Natural killer cell treated with Interleukin-12 subunit alpha and Interleukin-12 subunit beta and Interleukin-15 and Interleukin-18, amount 100 ng/mL, for 72 hours (primary cell): ENCODE results near the gene MYOM1. TPM values are rescaled to one million over a fixed set of nuclear protein-coding genes. Genes with fewer than 3 reads are reported as not detected.

Experiments
- ATAC-seq, 2 donors: fragments of 150-1000 bp; cut with Tn5 transposase in 1 of 2; sonication (Bioruptor Pico), chemical (Tn5 transposase) in 1 of 2; 2 replicates each; pipeline ENCODE4 v1.10.0; 2021
- DNase-seq: peaks from one replicate; pipeline ENCODE4 v3.0.0; 2022; ENCODE audit warnings: low spot score
- H3K27ac Mint-ChIP-seq, 2 donors: 1 replicate in 1 of 2; 2 replicates in 1 of 2; pipeline ENCODE4 v1.8.0; 2022; ENCODE audit warnings: mixed read lengths in 2 of 2, mild to moderate bottlenecking in 1 of 2, moderate library complexity in 1 of 2
- H3K27me3 Mint-ChIP-seq, 2 donors: 1 replicate in 1 of 2; 2 replicates in 1 of 2; pipeline ENCODE4 v1.8.0; 2022; ENCODE audit warnings: mixed read lengths in 2 of 2
- H3K36me3 Mint-ChIP-seq: one replicate; pipeline ENCODE4 v1.8.0; 2022; ENCODE audit warnings: mixed read lengths
- H3K4me1 Mint-ChIP-seq, 2 donors: 1 replicate in 1 of 2; 2 replicates in 1 of 2; pipeline ENCODE4 v1.8.0; 2022; ENCODE audit warnings: low read depth in 2 of 2, mixed read lengths in 2 of 2, mild to moderate bottlenecking in 1 of 2
- H3K4me3 Mint-ChIP-seq: one replicate; pipeline ENCODE4 v1.8.0; 2022; ENCODE audit warnings: mixed read lengths
- H3K9me3 Mint-ChIP-seq: 2 replicates; pipeline ENCODE4 v1.8.0; 2022; ENCODE audit warnings: mixed read lengths
- total RNA-seq, 2 donors: library from RNA; stranded (reverse); gene quantifications; one replicate each; pipeline ENCODE4 v1.2.3, GENCODE V29; 2022

Gene MYOM1
- total RNA-seq, 2 donors from 2014 or later = 0.88 to 0.98 TPM

DNA sequence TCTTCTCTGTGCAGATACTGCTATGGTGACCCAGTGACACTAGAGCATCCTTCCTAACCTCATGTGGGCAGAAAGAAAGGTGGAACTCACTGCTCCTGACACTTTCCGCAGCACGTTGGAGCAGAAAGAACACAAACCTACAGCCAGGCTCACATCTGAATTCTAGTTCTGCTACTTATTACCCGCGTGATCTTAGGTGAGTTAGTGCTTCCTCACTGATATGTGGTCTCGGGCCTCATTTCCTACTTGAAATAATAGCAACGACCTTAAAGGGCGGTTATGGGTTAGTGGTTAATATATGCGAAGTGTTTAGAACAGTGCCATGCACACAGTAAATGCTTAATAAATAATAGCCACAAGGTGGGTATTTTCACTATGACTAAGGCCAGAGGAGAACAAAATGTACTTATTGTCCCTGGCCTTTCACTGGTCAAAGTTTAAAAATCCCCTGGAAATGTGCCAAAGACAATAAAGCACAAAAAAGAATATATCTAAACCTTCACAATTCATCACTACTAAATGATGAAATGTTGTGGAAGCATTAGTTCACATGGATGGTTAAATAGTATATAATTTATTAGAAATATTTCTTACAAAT is 66.6 kb downstream of the MYOM1 start:
- peaks cover 0 to 5% of the 10 kb centered on the region in 2 donors for H3K4me1 Mint-ChIP-seq

DNA sequence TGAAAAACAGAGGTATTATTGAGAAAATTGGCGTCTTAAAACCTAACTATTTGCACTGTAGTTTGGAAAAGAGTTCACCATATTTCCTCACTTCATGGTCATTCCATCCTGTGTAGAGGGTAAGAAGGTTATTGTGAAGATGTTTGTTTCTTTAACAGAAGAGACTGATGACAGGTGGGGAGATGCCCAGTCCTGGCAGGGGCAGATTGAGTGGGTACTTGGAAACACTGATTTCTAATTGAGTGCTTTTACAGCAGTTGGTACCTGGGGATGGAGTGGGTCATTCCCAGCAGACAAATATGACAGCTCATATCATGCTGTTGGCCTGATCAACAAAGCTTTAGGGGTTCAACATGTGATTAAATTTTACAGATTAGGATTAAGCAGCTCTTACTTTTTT is 67.5 kb downstream of the MYOM1 start:
- H3K36me3 Mint-ChIP-seq = no peaks in the 10 kb centered on the region

More for the DNA sequence above, 66.6 kb downstream of the MYOM1 start:
- peak in 1 of 2 donors; percentile 24 for ATAC-seq
- no peaks in the 10 kb centered on the region for H3K9me3 Mint-ChIP-seq
- no peak for DNase-seq
- H3K27ac Mint-ChIP-seq = no peak overlapping the region
- no peak overlapping the region for H3K4me3 Mint-ChIP-seq
- H3K36me3 Mint-ChIP-seq = no peaks in the 10 kb centered on the region
- no peaks in the 10 kb centered on the region for H3K27me3 Mint-ChIP-seq

DNA sequence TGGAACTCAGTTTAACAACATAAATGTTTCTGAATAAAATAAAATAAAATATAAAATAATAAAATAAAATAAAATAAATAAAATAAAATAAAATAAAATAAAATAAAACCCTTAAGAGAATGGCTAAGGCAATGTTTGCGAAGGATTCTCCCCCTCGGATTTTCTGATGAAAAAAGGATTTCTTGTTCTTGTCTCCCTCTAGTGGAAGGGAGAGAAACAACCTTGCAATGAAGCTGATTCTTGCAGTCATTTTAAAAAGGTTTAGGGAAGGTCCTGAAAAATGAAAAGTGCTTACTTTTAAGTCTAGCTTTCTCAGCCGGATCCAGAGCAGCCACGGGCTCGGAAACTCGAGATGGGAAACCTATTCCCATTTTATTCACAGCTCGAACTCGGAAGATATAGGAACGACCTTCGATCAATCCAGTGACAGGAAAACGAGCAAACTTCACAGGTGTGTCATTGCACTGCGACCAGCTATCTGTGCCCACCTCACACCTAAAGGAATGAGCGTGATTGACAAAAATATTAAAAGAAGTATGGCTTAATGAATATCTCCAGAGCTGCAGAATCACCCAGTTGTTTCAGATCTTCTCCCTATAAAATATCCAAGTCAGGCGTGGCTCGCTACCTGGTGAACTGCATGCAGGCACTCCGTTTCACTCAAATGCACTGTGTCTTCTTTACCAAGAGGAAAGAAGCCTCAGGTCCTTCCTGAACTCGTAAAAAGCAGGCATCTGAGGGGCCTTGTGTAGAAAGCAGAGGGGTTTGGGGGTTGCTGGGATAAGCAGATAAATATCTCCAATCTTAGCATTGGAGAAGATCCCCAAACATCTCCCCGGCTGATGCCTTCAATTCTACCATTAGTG is 68.1 kb downstream of the MYOM1 start:
- DNase-seq = no peak
- Mint-ChIP-seq H3K4me3 (no peak overlapping the region), H3K9me3 (no peaks in the 10 kb centered on the region), H3K27ac (no peak overlapping the region), H3K4me1 (peaks cover 0 to 5% of the 10 kb centered on the region in 2 donors), H3K36me3 (no peaks in the 10 kb centered on the region), H3K27me3 (no peaks in the 10 kb centered on the region)
- no peak for ATAC-seq

More for the DNA sequence above, 67.5 kb downstream of the MYOM1 start:
- Mint-ChIP-seq H3K27ac (no peak overlapping the region), H3K4me3 (no peak overlapping the region), H3K27me3 (no peaks in the 10 kb centered on the region), H3K4me1 (peaks cover 0 to 5% of the 10 kb centered on the region in 2 donors), H3K9me3 (no peaks in the 10 kb centered on the region)
- DNase-seq = no peak
- no peak for ATAC-seq

DNA sequence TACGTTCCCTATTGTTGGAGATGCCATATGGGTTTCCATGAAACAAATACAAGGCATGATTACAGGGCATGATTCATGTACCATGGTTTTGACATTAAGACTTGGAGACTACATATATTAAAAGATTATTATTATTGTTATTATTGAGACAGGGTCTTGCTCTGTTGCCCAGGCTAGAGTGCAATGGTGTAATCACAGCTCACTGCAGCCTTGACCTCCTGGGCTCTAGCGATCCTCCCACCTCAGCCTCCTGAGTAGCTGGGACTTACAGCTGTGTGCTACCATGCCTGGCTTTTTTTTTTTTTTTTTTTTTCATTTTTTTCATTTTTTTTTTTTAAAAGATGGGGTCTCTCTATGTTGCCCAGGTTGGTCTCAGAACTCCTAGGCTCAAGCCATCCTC is 69.1 kb downstream of the MYOM1 start:
- H3K4me1 Mint-ChIP-seq = peaks cover 0 to 5% of the 10 kb centered on the region in 2 donors
- no peak overlapping the region for H3K27ac Mint-ChIP-seq
- no peak for DNase-seq
- H3K9me3 Mint-ChIP-seq = no peaks in the 10 kb centered on the region
- H3K4me3 Mint-ChIP-seq = no peak overlapping the region
- ATAC-seq = no peak
- H3K36me3 Mint-ChIP-seq = no peaks in the 10 kb centered on the region
- H3K27me3 Mint-ChIP-seq = no peaks in the 10 kb centered on the region

DNA sequence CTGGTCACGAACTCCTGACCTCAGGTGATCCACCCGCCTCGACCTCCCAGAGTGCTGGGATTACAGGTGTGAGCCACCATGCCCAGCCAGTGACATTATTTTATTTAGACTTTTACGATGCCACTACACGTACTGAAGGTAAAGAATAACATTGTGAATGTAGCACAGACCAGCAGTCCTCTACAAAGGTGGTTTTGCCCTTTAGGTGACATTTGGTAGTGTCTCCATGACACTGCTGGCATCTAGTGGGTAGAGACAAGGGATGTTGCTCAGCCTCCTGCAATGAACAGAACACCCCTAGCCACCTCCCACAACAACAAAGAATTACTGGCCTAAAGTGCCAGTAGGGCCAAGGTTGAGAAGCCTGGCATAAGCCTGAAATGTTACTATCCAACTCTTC is 69.5 kb downstream of the MYOM1 start:
- no peaks in the 10 kb centered on the region for H3K9me3 Mint-ChIP-seq
- no peak for ATAC-seq
- no peak overlapping the region for H3K4me3 Mint-ChIP-seq

DNA sequence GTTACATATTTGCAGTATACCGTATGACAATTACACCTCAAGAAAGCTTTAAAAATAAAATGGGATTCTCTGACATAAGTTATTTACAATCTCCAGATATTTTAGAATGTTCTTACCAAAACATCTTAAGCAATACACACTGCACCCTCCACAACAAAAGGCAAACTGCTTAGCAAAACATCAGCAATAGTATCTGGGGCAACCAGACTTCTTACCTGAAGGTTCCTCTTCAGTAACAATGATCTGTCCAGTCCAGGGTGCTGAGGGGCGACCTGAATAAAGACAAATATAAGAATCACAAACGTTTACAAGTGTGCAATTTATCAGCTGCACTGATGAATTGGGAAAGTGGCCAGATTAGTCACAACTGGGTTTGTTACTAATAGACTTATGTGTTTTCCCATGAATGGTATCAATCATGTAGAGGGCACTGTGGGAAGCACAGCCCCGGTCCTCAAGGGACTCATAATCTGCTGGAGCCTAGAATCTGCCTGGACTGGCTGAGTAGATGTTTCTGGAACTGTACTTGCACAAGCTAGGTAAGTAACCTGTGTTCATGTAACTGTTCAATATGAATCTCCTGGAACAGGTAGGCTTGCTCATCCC is 70.7 kb downstream of the MYOM1 start:
- DNase-seq (no peak), ATAC-seq (no peak)
- Mint-ChIP-seq H3K36me3 (no peaks in the 10 kb centered on the region), H3K4me1 (peaks cover 0 to 5% of the 10 kb centered on the region in 2 donors), H3K4me3 (no peak overlapping the region), H3K27me3 (no peaks in the 10 kb centered on the region), H3K9me3 (no peaks in the 10 kb centered on the region), H3K27ac (no peak overlapping the region)

More for the DNA sequence above, 69.5 kb downstream of the MYOM1 start:
- Mint-ChIP-seq H3K4me1 (peaks cover 0 to 5% of the 10 kb centered on the region in 2 donors), H3K27me3 (no peaks in the 10 kb centered on the region), H3K27ac (no peak overlapping the region), H3K36me3 (no peaks in the 10 kb centered on the region)
- no peak for DNase-seq

DNA sequence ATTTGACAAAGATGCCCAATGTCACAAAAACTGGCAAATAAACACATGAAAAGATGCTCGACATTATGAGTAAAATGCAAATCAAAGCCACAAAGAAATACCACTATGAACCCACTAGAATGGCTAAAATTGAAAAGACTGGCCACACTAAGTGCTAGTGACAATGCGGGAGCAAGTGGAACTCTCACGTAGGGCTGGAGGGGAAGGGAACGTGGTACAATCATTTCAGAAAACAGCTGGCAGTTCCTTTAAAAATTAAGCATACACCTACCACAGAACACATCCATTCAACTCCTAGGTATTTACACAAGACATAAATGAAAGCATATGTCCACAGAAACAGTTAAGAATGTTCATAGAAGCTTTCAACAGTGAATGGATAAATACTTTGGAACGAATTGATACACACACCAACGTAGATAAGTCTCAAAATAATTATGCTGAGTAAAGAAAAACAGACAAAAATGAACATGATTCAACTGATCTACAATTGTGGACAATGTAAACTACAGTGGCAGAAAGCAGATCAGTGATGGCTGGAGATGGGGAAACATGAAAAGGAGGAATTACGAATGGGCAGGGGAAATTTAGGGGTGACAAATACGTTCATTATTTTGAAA is 71.7 kb downstream of the MYOM1 start:
- Mint-ChIP-seq H3K4me1 (peaks cover 0 to 5% of the 10 kb centered on the region in 2 donors), H3K27me3 (no peaks in the 10 kb centered on the region), H3K27ac (no peak overlapping the region), H3K9me3 (no peaks in the 10 kb centered on the region), H3K4me3 (no peak overlapping the region), H3K36me3 (peaks cover 2% of the 10 kb centered on the region)
- ATAC-seq (no peak), DNase-seq (no peak)

DNA sequence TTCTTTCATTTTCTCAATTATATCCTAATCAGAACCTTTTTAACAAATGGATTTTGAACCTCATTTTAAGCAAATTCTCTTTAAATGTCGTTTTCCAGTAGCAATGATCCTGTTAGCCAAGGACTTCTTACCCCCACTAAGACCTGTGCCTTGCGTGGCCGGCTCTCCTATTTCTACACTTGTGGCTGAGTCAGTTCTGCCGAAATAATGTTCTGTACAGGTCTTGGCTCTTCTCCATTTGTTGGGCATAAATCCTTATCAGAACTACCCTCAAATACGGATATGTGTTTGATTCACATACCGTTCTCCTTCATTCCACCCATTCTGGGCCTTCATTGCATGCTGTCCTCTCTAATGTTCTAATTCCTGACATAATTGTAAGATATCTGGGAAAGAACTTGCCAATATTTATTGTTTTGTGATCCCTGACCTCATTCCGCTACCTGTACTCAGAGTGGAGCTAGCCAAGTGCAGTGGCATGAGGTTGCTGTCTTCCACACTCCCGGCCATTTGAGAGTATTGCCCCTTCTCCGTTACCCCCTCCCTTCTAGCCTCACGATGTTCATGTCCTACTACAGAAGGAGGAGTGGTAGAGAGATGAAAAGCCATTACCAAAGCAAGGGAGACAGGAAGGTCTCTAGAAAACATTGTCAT is 78.7 kb downstream of the MYOM1 start:
- H3K36me3 Mint-ChIP-seq = peaks cover 9% of the 10 kb centered on the region
- H3K4me1 Mint-ChIP-seq = no peaks in the 10 kb centered on the region

DNA sequence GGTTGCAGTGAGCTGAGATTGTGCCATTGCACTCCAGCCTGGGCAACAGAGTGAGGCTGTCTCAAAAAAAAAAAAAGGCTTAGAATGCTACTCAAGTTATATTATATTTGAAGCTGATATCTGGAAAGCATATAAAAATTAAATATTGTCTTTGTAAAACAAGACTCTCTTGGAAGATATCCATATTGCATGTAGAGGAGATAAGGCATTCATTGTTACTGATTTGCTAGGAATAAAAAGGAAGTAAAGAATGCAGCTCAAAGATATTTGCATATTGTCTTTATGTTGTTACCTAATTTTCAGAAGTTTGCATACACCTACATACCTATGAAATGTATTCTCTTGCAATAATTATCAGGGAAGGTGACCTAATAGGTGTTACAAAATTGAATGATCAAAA is 79.4 kb downstream of the MYOM1 start:
- no peak for DNase-seq
- ATAC-seq = no peak
- H3K4me3 Mint-ChIP-seq = no peak overlapping the region
- H3K27ac Mint-ChIP-seq = no peak overlapping the region
- H3K9me3 Mint-ChIP-seq = peaks cover 5% of the 10 kb centered on the region
- peaks cover 9% of the 10 kb centered on the region for H3K36me3 Mint-ChIP-seq
- no peaks in the 10 kb centered on the region for H3K27me3 Mint-ChIP-seq
- no peaks in the 10 kb centered on the region for H3K4me1 Mint-ChIP-seq

More for the DNA sequence above, 78.7 kb downstream of the MYOM1 start:
- Mint-ChIP-seq H3K27ac (no peak overlapping the region), H3K27me3 (no peaks in the 10 kb centered on the region), H3K9me3 (peaks cover 5% of the 10 kb centered on the region), H3K4me3 (no peak overlapping the region)
- DNase-seq = no peak
- no peak for ATAC-seq

DNA sequence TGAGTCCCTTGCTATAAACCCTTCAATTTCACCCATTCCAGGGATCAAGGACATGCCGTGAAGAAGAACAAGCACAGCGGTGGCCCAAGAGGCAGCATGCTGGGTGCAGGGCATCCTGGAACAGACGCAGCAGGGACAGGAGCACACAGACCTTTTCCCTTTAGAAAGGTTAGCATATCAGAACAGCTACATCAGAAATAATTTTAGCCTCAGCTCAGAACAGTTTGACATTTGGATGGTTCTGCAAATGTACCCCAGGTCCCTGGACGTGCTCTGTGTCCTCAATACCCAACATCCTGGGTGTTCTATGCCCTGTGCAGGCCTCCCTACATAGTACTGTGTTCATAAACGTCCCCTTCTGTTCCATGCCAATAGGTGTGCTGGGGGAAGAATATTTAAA is 80.4 kb downstream of the MYOM1 start:
- no peak for DNase-seq
- Mint-ChIP-seq H3K36me3 (peaks cover 9% of the 10 kb centered on the region), H3K27me3 (no peaks in the 10 kb centered on the region), H3K9me3 (peaks cover 5% of the 10 kb centered on the region), H3K4me3 (no peak overlapping the region), H3K27ac (no peak overlapping the region), H3K4me1 (no peaks in the 10 kb centered on the region)
- no peak for ATAC-seq

DNA sequence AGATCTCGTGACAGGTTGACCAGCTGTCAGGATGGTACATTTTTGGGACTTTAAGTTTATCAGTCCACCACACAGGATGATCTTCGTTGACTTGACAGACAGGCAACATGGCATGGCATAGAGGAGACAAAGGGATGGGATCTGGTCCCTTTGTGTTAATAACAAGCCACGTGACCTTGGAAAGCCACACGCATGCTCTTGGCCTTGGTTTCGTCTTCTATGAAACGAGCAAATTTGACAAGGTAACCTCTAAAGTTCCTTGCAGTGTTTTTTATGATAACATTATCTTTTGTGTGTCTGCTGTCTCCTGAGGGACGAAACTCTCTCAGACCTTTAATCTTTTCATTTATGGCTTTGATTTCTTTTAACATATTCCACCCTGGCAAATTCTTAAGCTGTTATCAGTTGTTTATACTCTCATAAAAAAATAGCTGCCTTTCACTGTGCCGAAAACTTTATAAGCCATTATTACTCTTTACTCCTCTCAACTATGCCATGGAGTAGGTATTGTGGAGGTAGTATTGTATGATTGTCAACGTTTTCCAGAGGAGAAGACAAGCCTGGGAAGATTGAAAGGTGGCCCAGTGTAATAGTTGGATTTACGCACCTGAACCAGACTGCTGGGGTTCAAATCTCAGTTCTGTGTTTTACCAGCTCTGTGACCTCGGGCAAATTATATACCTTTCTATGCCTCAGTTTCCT is 81.3 kb downstream of the MYOM1 start:
- no peaks in the 10 kb centered on the region for H3K27me3 Mint-ChIP-seq
- no peak overlapping the region for H3K4me3 Mint-ChIP-seq
- H3K9me3 Mint-ChIP-seq = peaks cover 5% of the 10 kb centered on the region
- ATAC-seq = no peak
- no peaks in the 10 kb centered on the region for H3K4me1 Mint-ChIP-seq
- H3K36me3 Mint-ChIP-seq = peaks cover 9% of the 10 kb centered on the region
- no peak overlapping the region for H3K27ac Mint-ChIP-seq
- no peak for DNase-seq

DNA sequence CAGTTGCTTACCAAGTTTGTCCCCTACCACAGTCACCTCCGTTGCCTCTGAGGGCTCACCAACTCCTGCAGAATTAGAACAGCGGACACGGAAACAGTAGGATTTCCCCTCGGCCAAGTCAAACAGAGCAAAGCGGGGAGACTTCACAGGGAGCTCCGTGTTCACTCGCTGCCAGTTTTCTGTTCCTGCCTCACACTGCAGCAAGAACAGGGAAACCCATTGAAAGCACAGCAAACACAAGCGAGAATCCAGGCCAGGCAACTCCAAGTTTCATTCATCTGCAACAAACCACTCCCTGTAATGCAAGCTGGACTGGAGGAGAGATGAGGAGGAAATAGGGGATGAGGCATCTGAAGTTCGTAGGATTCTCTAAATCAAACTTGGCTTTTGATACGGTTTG is 84.2 kb downstream of the MYOM1 start:
- no peak for DNase-seq
- H3K27me3 Mint-ChIP-seq = no peaks in the 10 kb centered on the region
- no peaks in the 10 kb centered on the region for H3K4me1 Mint-ChIP-seq
- no peak overlapping the region for H3K27ac Mint-ChIP-seq
- no peaks in the 10 kb centered on the region for H3K9me3 Mint-ChIP-seq
- ATAC-seq = no peak
- no peaks in the 10 kb centered on the region for H3K36me3 Mint-ChIP-seq
- no peak overlapping the region for H3K4me3 Mint-ChIP-seq

DNA sequence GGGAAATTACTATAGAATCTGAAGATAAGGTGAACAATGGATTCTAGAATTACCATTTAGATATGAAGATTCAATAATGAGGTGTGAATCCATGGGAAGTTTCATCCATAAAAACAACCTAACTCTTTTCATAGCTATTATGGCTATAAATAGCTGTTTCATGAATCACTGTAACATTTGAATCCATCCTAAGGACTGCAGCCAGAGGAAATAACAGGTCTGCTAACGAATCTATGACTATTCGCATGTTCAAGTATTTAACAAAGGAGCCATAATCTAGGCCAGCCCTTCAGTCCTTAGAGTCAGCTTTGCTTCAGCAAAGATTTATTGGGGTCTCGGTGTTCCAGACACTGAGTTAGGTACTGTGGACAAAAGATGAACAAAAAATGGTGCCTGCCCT is 87.1 kb downstream of the MYOM1 start:
- Mint-ChIP-seq H3K27me3 (no peaks in the 10 kb centered on the region), H3K9me3 (no peaks in the 10 kb centered on the region), H3K36me3 (no peaks in the 10 kb centered on the region), H3K27ac (no peak overlapping the region), H3K4me3 (no peak overlapping the region), H3K4me1 (peaks cover 6 to 7% of the 10 kb centered on the region in 2 donors)
- no peak for ATAC-seq
- no peak for DNase-seq
